Psoas muscle (tissue), 8 donors: ENCODE results near the gene UAP1L1. TPM values are rescaled to one million over a fixed set of nuclear protein-coding genes. Genes with fewer than 3 reads are reported as not detected.
"Not testable (repeated sequence)": the region's sequence is repeated elsewhere in the genome, so short reads cannot be mapped to it uniquely, and the experiment has no call there.

ENCODE experiments used
- ATAC-seq, 4 donors: fragments of 200-7000 bp; cut with Tn5 transposase; one replicate each; pipeline ENCODE4 v1.9.1; 2020; ENCODE audit warnings: moderate library complexity in 3 of 4, mild to moderate bottlenecking in 2 of 4
- DNase-seq, 2 donors: peaks; one replicate each; pipeline ENCODE4 v3.0.0-alpha.2; 2020
- H3K27ac ChIP-seq: fragments of 200-600 bp; one replicate; pipeline ENCODE4 v1.8.0; 2022
- H3K27me3 ChIP-seq, 3 donors: fragments of 200-600 bp in 1 of 3; one replicate each; pipeline versions ENCODE4 v1.6.1 to v1.8.0; 2013 to 2022; ENCODE audit warnings: low read length in 2 of 3, mild to moderate bottlenecking in 2 of 3, moderate library complexity in 1 of 3; ENCODE audit not compliant: insufficient read depth in 3 of 3
- H3K36me3 ChIP-seq, 2 donors: fragments of 200-600 bp in 1 of 2; one replicate each; pipeline versions ENCODE4 v1.6.1 to v1.8.0; 2013 to 2022; ENCODE audit warnings: low read depth in 1 of 2, mild to moderate bottlenecking in 1 of 2, moderate library complexity in 1 of 2; ENCODE audit not compliant: insufficient read depth in 1 of 2
- H3K4me1 ChIP-seq: fragments of 200-600 bp; one replicate; pipeline ENCODE4 v1.8.0; 2022
- H3K4me3 ChIP-seq: fragments of 200-600 bp; one replicate; pipeline ENCODE4 v1.8.0; 2022; ENCODE audit warnings: mild to moderate bottlenecking
- H3K9me3 ChIP-seq: fragments of 200-600 bp; one replicate; pipeline ENCODE4 v1.8.0; 2022
- CTCF ChIP-seq: fragments of 200-600 bp; IDR thresholded peaks from one replicate; pipeline ENCODE4 v1.8.0; 2022; ENCODE audit warnings: antibody characterized with exemption
- whole genome bisulfite sequencing, 3 donors: extraction: QIAGEN DNeasy Blood & Tissue Kit; methylation state at CpG; one replicate each; pipeline versions ENCODE4 v1.1.6 to v1.1.7; 2013; 5-methylcytosine and 5-hydroxymethylcytosine counted together
- intact Hi-C, 2 donors: fragments of 100-400 bp; cut with DNase I; formaldehyde crosslinking; loops; one replicate each; pipeline versions ENCODE4 v1.11.0 to v1.14.2; 2022
- polyA plus RNA-seq, 3 donors: library from polyadenylated mRNA; stranded (reverse); fragments of 200-250 nt; gene quantifications; one replicate each; pipeline ENCODE4 v1.2.3, GENCODE V29; 2013
- total RNA-seq, 4 donors: library from RNA; stranded (reverse); fragmentation: NEBNext Ultra II Directional in 2 of 4; extraction: Animal tissue kit (Norgen Biotek cat#: 25700) in 2 of 4; gene quantifications; one replicate each; pipeline versions ENCODE4 v1.2.1 to v1.2.4, GENCODE V29; 2021 to 2023
- donor health status: healthy with polysubstance abuse.
- donor health status: DM: no; HTN: no; CAD: no; lungs with moderate emphysema.
- donor health status: Bipolar disorder and iron deficiency.
- donor health status: healthy.
- donor health status: DM: yes; HTN: yes; CAD: no.
- donor health status: DM: no; HTN: no; CAD: no.
- donor health status: DM: no; HTN: no; CAD: no.
- donor health status: DM: yes; HTN: yes; CAD: no.

The UAP1L1 gene
- total and polyA plus RNA-seq, 7 donors = 1.5 to 4.5 (median 2.4) TPM

- Histone ChIP-seq H3K36me3 (no peaks in the 10 kb centered on the region), H3K4me1 (no peaks in the 10 kb centered on the region), H3K27ac (no peak overlapping the region), H3K9me3 (no peaks in the 10 kb centered on the region), H3K4me3 (no peak overlapping the region), H3K27me3 (no peaks in the 10 kb centered on the region)
- intact Hi-C loops = loop anchor here (10.0 kb wide), 1 partner anchor 278 kb away; no protein-coding TSS in a partner anchor
- no peak for TF ChIP-seq CTCF
- DNase-seq (no peak), ATAC-seq (no peak)
- WGBS, 3 donors = 79 to 85% (median 81%) methylated on average over 15 of the region's 15 CpGs
Observed at GRCh38 chr9:137062384-137062783, 14.9 kb upstream of the UAP1L1 start.

GRCh38 chr9:137062798-137063197 is 14.5 kb upstream of the UAP1L1 start:
- ATAC-seq = not testable (repeated sequence)

GRCh38 chr9:137063311-137064026 is 13.8 kb upstream of the UAP1L1 start:
- DNase-seq (no peak), ATAC-seq (peak in 1 of 4 donors; percentile 9)
- Histone ChIP-seq H3K4me1 (no peaks in the 10 kb centered on the region), H3K9me3 (no peaks in the 10 kb centered on the region), H3K27ac (no peak overlapping the region), H3K36me3 (no peaks in the 10 kb centered on the region), H3K4me3 (no peak overlapping the region), H3K27me3 (no peaks in the 10 kb centered on the region)
- 83 to 86% (median 86%) methylated on average over 25 to 26 of the region's 26 CpGs for WGBS, 3 donors
- intact Hi-C loops = loop anchor here (2.0 to 10.0 kb wide), 2 partner anchors 17 to 279 kb away; partner anchors contain the start of gene NPDC1 (in 1 of the 2)
- TF ChIP-seq CTCF = no peak

More at GRCh38 chr9:137062798-137063197, 14.5 kb upstream of the UAP1L1 start:
- H3K27ac ChIP-seq, H3K36me3 ChIP-seq, H3K27me3 ChIP-seq, H3K9me3 ChIP-seq, DNase-seq, H3K4me1 ChIP-seq, H3K4me3 ChIP-seq: not testable (repeated sequence)
- 76 to 89% (median 81%) methylated on average over 5 to 9 of the region's 9 CpGs for WGBS, 3 donors
- intact Hi-C loops = loop anchor here (10.0 kb wide), 1 partner anchor 278 kb away; no protein-coding TSS in a partner anchor

- Histone ChIP-seq H3K4me3 (no peak overlapping the region), H3K27me3 (peaks cover 0 to 4% (median under 1%) of the 10 kb centered on the region in 3 donors), H3K36me3 (no peaks in the 10 kb centered on the region), H3K27ac (no peak overlapping the region), H3K9me3 (no peaks in the 10 kb centered on the region), H3K4me1 (no peaks in the 10 kb centered on the region)
- DNase-seq (peak; percentile 74 to 83), ATAC-seq (peak; percentile 57 to 80 (median 72))
- WGBS, 3 donors = 46 to 50% (median 48%) methylated on average over 50 to 55 of the region's 55 CpGs
- intact Hi-C loops = loop anchor here (2.0 to 10.0 kb wide), 2 partner anchors 17 to 279 kb away; partner anchors contain the start of gene NPDC1 (in 1 of the 2)
- peak; percentile 92 for TF ChIP-seq CTCF
Observed at GRCh38 chr9:137064027-137064879, 13.1 kb upstream of the UAP1L1 start.

- DNase-seq = no peak
- intact Hi-C loops = loop anchor here (2.0 to 10.0 kb wide), 2 partner anchors 18 to 280 kb away; partner anchors contain the start of gene NPDC1 (in 1 of the 2)
- no peak for TF ChIP-seq CTCF
- H3K27ac ChIP-seq = no peak overlapping the region
- no peaks in the 10 kb centered on the region for H3K4me1 ChIP-seq
- H3K27me3 ChIP-seq = peaks cover 0 to 10% (median 5%) of the 10 kb centered on the region in 3 donors
- no peak overlapping the region for H3K4me3 ChIP-seq
- no peaks in the 10 kb centered on the region for H3K36me3 ChIP-seq
- 85 to 91% (median 87%) methylated on average over 12 of the region's 12 CpGs for WGBS, 3 donors
- ATAC-seq = no peak
- H3K9me3 ChIP-seq = no peaks in the 10 kb centered on the region
Observed at GRCh38 chr9:137064880-137065164, 12.5 kb upstream of the UAP1L1 start.
